H1 (cell line): ENCODE results near the gene CABCOCO1. TPM values are rescaled to one million over a fixed set of nuclear protein-coding genes. Genes with fewer than 3 reads are reported as not detected.

Experiments used
- CTCF ChIA-PET: fragments of 300-600 bp; sonication (Branson Sonifier 250); formaldehyde crosslinking; loops from one replicate; lab custom pipeline; 2021; ENCODE audit not compliant: partially characterized antibody; lab: Charles Lee
- POLR2A ChIA-PET: fragments of 300-600 bp; sonication (Branson Sonifier 250); formaldehyde crosslinking; loops from one replicate; lab custom pipeline; 2021; ENCODE audit warnings: inconsistent platforms; ENCODE audit not compliant: partially characterized antibody; lab: Charles Lee
- DNase-seq, 2 experiments: peaks; one replicate each; pipeline versions ENCODE4 v3.0.0 to v3.0.0-alpha.2; 2010 to 2022; ENCODE audit warnings: low spot score in 2 of 2, low read depth in 1 of 2, mixed read lengths in 1 of 2
- FAIRE-seq: peaks from 2 replicates; lab custom pipeline; 2011; peaks lifted over from hg19 to GRCh38; lab: Jason Lieb, UNC
- H2AFZ ChIP-seq: 2 replicates; pipeline ENCODE4 v1.8.1; 2012; ENCODE audit warnings: low read length, inconsistent platforms
- H2AK5ac ChIP-seq: 2 replicates; pipeline ENCODE4 v1.6.1; 2013; ENCODE audit warnings: low read depth, low read length
- H2BK120ac ChIP-seq: replicated peaks from 2 replicates; pipeline ENCODE3; 2013; ENCODE audit warnings: low read depth, low read length, inconsistent platforms
- H2BK12ac ChIP-seq: 2 replicates; pipeline ENCODE4 v1.6.1; 2013; ENCODE audit warnings: low read depth, low read length
- H2BK15ac ChIP-seq: 2 replicates; pipeline ENCODE4 v1.6.1; 2013; ENCODE audit warnings: low read length
- H2BK20ac ChIP-seq: 2 replicates; pipeline ENCODE4 v1.6.1; 2013; ENCODE audit warnings: low read length
- H2BK5ac ChIP-seq: 2 replicates; pipeline ENCODE4 v1.6.1; 2013; ENCODE audit warnings: low read depth, low read length
- H3K14ac ChIP-seq: 2 replicates; pipeline ENCODE4 v1.6.1; 2013; ENCODE audit warnings: inconsistent platforms; ENCODE audit not compliant: insufficient read length
- H3K18ac ChIP-seq: 2 replicates; pipeline ENCODE4 v1.6.1; 2013; ENCODE audit warnings: low read length; ENCODE audit errors: extremely low read depth
- H3K23ac ChIP-seq: 2 replicates; pipeline ENCODE4 v1.6.1; 2013; ENCODE audit warnings: inconsistent platforms; ENCODE audit not compliant: insufficient read length
- H3K23me2 ChIP-seq: 2 replicates; pipeline ENCODE4 v1.6.1; 2013; ENCODE audit warnings: low read depth, low read length
- H3K27ac ChIP-seq: 2 replicates; pipeline ENCODE4 v1.6.1; 2011; ENCODE audit warnings: low read depth, low read length, inconsistent platforms
- H3K27me3 ChIP-seq, 4 experiments: replicated peaks in 1 of 4; 1 replicate in 1 of 4; 2 replicates in 3 of 4; pipeline versions ENCODE4 v1.6.1 to v1.8.1; 2011 to 2013; ENCODE audit warnings: low read length in 3 of 4, mild to moderate bottlenecking in 3 of 4, inconsistent platforms in 2 of 4, mixed read lengths in 2 of 4, moderate library complexity in 1 of 4; ENCODE audit not compliant: control insufficient read depth in 3 of 4, insufficient read depth in 3 of 4; ENCODE audit errors: extremely low read depth in 1 of 4
- H3K36me3 ChIP-seq, 4 experiments: 2 replicates each; pipeline versions ENCODE4 v1.6.1 to v1.8.1; 2011 to 2013; ENCODE audit warnings: mild to moderate bottlenecking in 4 of 4, low read length in 3 of 4, moderate library complexity in 2 of 4, control low read depth in 1 of 4, inconsistent platforms in 1 of 4; ENCODE audit not compliant: insufficient read depth in 4 of 4, control insufficient read depth in 2 of 4
- H3K4ac ChIP-seq: replicated peaks from 2 replicates; pipeline ENCODE3; 2013; ENCODE audit warnings: low read length, low read depth, mixed read lengths, inconsistent platforms; ENCODE audit not compliant: insufficient read length
- H3K4me1 ChIP-seq, 4 experiments: replicated peaks in 1 of 4; 1 replicate in 1 of 4; 2 replicates in 3 of 4; pipeline versions ENCODE4 v1.6.1 to v1.8.1; 2011 to 2013; ENCODE audit warnings: low read length in 3 of 4, inconsistent platforms in 2 of 4, mixed read lengths in 1 of 4; ENCODE audit not compliant: insufficient read depth in 4 of 4, control insufficient read depth in 3 of 4
- H3K4me2 ChIP-seq, 2 experiments: 2 replicates each; pipeline versions ENCODE4 v1.6.1 to v1.8.1; 2011 to 2013; ENCODE audit warnings: low read depth in 2 of 2, low read length in 2 of 2, control low read depth in 1 of 2, inconsistent platforms in 1 of 2, mild to moderate bottlenecking in 1 of 2; ENCODE audit not compliant: insufficient read depth in 1 of 2
- H3K4me3 ChIP-seq, 4 experiments: fragments of 200-600, 300-600 bp in 1 of 4; sonication (generic), shearing (Covaris generic), sonication (Bioruptor Twin) in 1 of 4; 2 replicates each; pipeline versions ENCODE4 v1.5.1 to v1.8.1; 2011 to 2016; ENCODE audit warnings: low read length in 4 of 4, low read depth in 3 of 4, control low read depth in 2 of 4, inconsistent platforms in 2 of 4, mild to moderate bottlenecking in 2 of 4, mixed read lengths in 1 of 4, moderate library complexity in 1 of 4; ENCODE audit not compliant: insufficient read depth in 2 of 4; ENCODE audit errors: extremely low read depth in 1 of 4
- H3K56ac ChIP-seq: replicated peaks from 2 replicates; pipeline ENCODE3; 2013; ENCODE audit warnings: low read depth, mild to moderate bottlenecking, mixed read lengths, low read length, inconsistent platforms; ENCODE audit not compliant: insufficient read length
- H3K79me1 ChIP-seq: 2 replicates; pipeline ENCODE4 v1.6.1; 2013; ENCODE audit warnings: low read depth, low read length, control low read depth
- H3K79me2 ChIP-seq, 2 experiments: 2 replicates each; pipeline versions ENCODE4 v1.6.1 to v1.8.1; 2012 to 2013; ENCODE audit warnings: low read length in 2 of 2, mild to moderate bottlenecking in 2 of 2, inconsistent platforms in 1 of 2; ENCODE audit not compliant: insufficient read depth in 2 of 2, control insufficient read depth in 1 of 2
- H3K9ac ChIP-seq, 4 experiments: replicated peaks in 1 of 4; 1 replicate in 1 of 4; 2 replicates in 3 of 4; pipeline versions ENCODE4 v1.6.1 to v1.8.1; 2011 to 2013; ENCODE audit warnings: low read depth in 3 of 4, low read length in 3 of 4, control low read depth in 2 of 4, mild to moderate bottlenecking in 2 of 4, moderate library complexity in 2 of 4, inconsistent platforms in 1 of 4; ENCODE audit errors: extremely low read depth in 1 of 4
- H3K9me3 ChIP-seq, 2 experiments: 2 replicates each; pipeline versions ENCODE4 v1.6.1 to v1.8.1; 2012 to 2013; ENCODE audit warnings: mild to moderate bottlenecking in 2 of 2, moderate library complexity in 2 of 2, control low read depth in 1 of 2, inconsistent platforms in 1 of 2, low read depth in 1 of 2, low read length in 1 of 2, mixed read lengths in 1 of 2; ENCODE audit not compliant: insufficient read depth in 2 of 2
- H4K20me1 ChIP-seq, 2 experiments: replicated peaks in 1 of 2; 2 replicates each; pipeline versions ENCODE3 to v1.8.1; 2011 to 2013; ENCODE audit warnings: inconsistent platforms in 2 of 2, low read length in 2 of 2, mild to moderate bottlenecking in 1 of 2; ENCODE audit not compliant: insufficient read depth in 2 of 2, control insufficient read depth in 1 of 2
- H4K5ac ChIP-seq: 2 replicates; pipeline ENCODE4 v1.6.1; 2013; ENCODE audit warnings: low read length, low read depth, mixed read lengths, inconsistent platforms; ENCODE audit not compliant: insufficient read length
- H4K8ac ChIP-seq: 2 replicates; pipeline ENCODE4 v1.8.0; 2013; ENCODE audit warnings: mild to moderate bottlenecking, moderate library complexity, low read length, inconsistent platforms; ENCODE audit not compliant: insufficient read depth; ENCODE audit errors: extremely low read depth
- H4K91ac ChIP-seq: replicated peaks from 2 replicates; pipeline ENCODE3; 2013; ENCODE audit warnings: low read length, mixed read lengths, inconsistent platforms; ENCODE audit not compliant: insufficient read length
- BRCA1 ChIP-seq: IDR thresholded peaks from 2 replicates; pipeline ENCODE4 v1.6.1; 2012; ENCODE audit warnings: low read depth, low read length, improper control_type of control experiment
- NRF1 ChIP-seq: IDR thresholded peaks from 2 replicates; pipeline ENCODE4 v1.6.1; 2011; ENCODE audit warnings: mild to moderate bottlenecking, low read depth, low read length, improper control_type of control experiment
- POLR2A ChIP-seq, 2 experiments: IDR thresholded peaks; 1 replicate in 1 of 2; 2 replicates in 1 of 2; pipeline ENCODE4 v1.6.1; 2011; ENCODE audit warnings: low read depth in 2 of 2, low read length in 2 of 2, mild to moderate bottlenecking in 2 of 2; ENCODE audit errors: control extremely low read depth in 1 of 2
- YY1 ChIP-seq: IDR thresholded peaks from 2 replicates; pipeline ENCODE4 v1.6.1; 2011; ENCODE audit warnings: low read depth, mild to moderate bottlenecking, low read length
- WGBS, 2 experiments: shearing (Covaris generic) in 1 of 2; methylation state at CpG; one replicate each; pipeline versions ENCODE4 v1.1.6 to v1.1.7; 2013 to 2015; ENCODE audit warnings: low lambda C conversion rate in 2 of 2, mixed read lengths in 2 of 2, inconsistent platforms in 1 of 2, low coverage in 1 of 2, missing lambda C conversion rate in 1 of 2; ENCODE audit not compliant: insufficient replicate concordance in 2 of 2, insufficient coverage in 1 of 2, insufficient read length in 1 of 2; ENCODE audit errors: extremely low coverage in 1 of 2, missing lambda C conversion rate in 1 of 2; 5-methylcytosine and 5-hydroxymethylcytosine counted together
- polyA plus RNA-seq, 7 experiments: library from polyadenylated mRNA; depleted of rRNA in 3 of 7; stranded (reverse) in 5 of 7; unstranded in 2 of 7; fragments of >200 nt in 5 of 7; fragments of 200-250 nt in 2 of 7; gene quantifications; 1 replicate in 5 of 7; 2 replicates in 1 of 7; 4 replicates in 1 of 7; pipeline versions ENCODE4 v1.2.1 to v1.2.3, GENCODE V29; 2011 to 2013; ENCODE audit warnings: missing spikeins in 2 of 7, mixed read lengths in 2 of 7
- total RNA-seq: library from RNA; stranded (reverse); fragmentation: NEBNext Ultra II Directional; extraction: Animal tissue kit (Norgen Biotek cat#: 25700); gene quantifications from 2 replicates; pipeline ENCODE4 v1.2.1, GENCODE V29; 2021

Gene CABCOCO1
- total and polyA plus RNA-seq, 2 of the 8 experiments (the other 6 are each of a cell fraction or from before 2014, with no cell fraction given): not detected

DNA sequence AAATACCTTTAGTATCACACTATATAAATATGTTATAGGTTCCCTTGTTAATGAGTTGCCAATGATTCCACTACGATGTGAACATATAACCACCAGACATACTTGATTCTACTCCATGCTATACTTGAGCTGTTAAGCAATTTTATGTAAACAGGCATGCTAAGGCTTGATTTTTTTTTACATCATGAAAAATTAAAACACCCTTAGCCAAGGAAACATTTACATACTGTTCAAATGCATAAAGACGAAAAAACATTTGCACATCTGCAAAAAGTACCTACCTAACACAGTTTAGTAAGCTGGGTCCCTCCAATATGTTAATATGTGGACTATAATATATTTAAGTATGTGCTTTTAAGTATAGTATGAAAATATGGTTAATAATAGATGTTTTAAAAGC is 9.0 kb upstream of the CABCOCO1 start:
- H3K14ac ChIP-seq: no peak overlapping the region
- H3K79me1 ChIP-seq: no peaks in the 10 kb centered on the region
- no peaks in the 10 kb centered on the region for H3K9me3 ChIP-seq
- no peak overlapping the region for H2BK5ac ChIP-seq
- no peak overlapping the region for H2BK15ac ChIP-seq
- no peak overlapping the region for H3K23ac ChIP-seq
- POLR2A ChIA-PET: interaction anchor here (0.7 kb wide), 1 partner anchor 11 kb away, joined by 3 read pairs; no protein-coding TSS in a partner anchor
- no peak overlapping the region for H4K5ac ChIP-seq
- H3K18ac ChIP-seq: no peak overlapping the region
- H3K27me3 ChIP-seq: no peaks in the 10 kb centered on the region
- no peaks in the 10 kb centered on the region for H3K23me2 ChIP-seq
- H3K4ac ChIP-seq: no peak overlapping the region
- H2BK12ac ChIP-seq: no peak overlapping the region
- DNase-seq (no peak), FAIRE-seq (no peak)
- H3K4me2 ChIP-seq: no peak overlapping the region
- H4K20me1 ChIP-seq: no peaks in the 10 kb centered on the region
- 95% methylated on average over 2 of the region's 2 CpGs; no CpG with 5 or more reads in 1 of the 2 experiments for WGBS, 2 experiments
- no peak overlapping the region for H2BK120ac ChIP-seq
- CTCF ChIA-PET: interaction anchor here (0.7 to 2.4 kb wide), 2 partner anchors 9 to 46 kb away, joined by 4 to 10 read pairs; no protein-coding TSS in a partner anchor
- no peaks in the 10 kb centered on the region for H3K79me2 ChIP-seq
- no peak overlapping the region for H3K27ac ChIP-seq
- no peak overlapping the region for H3K56ac ChIP-seq
- no peak overlapping the region for H2AFZ ChIP-seq
- H3K9ac ChIP-seq: no peak overlapping the region
- no peaks in the 10 kb centered on the region for H3K4me1 ChIP-seq
- H2AK5ac ChIP-seq: no peak overlapping the region
- no peak overlapping the region for H3K4me3 ChIP-seq
- TF ChIP-seq POLR2A (IDR thresholded peaks at IDR 0.05; ENCODE audit: control extremely low read depth in 1 of 2, low read depth in 2 of 2, low read length in 2 of 2) (no peak), YY1 (no peak), NRF1 (no peak), BRCA1 (no peak)
- H2BK20ac ChIP-seq: no peak overlapping the region
- H3K36me3 ChIP-seq: no peaks in the 10 kb centered on the region; a peak in 1 of 8 replicates
- no peak overlapping the region for H4K8ac ChIP-seq
- H4K91ac ChIP-seq: no peak overlapping the region
